GM21528 (cell line): ENCODE measurements around the gene CDK6.

ENCODE experiments used
- ATAC-seq: cut with Tn5 transposase; IDR thresholded peaks from one replicate; pipeline ENCODE4 v1.9.1; 2021; ENCODE audit warnings: mild to moderate bottlenecking, moderate library complexity; ENCODE audit not compliant: unreplicated experiment, low FRiP score

The CDK6 gene

DNA sequence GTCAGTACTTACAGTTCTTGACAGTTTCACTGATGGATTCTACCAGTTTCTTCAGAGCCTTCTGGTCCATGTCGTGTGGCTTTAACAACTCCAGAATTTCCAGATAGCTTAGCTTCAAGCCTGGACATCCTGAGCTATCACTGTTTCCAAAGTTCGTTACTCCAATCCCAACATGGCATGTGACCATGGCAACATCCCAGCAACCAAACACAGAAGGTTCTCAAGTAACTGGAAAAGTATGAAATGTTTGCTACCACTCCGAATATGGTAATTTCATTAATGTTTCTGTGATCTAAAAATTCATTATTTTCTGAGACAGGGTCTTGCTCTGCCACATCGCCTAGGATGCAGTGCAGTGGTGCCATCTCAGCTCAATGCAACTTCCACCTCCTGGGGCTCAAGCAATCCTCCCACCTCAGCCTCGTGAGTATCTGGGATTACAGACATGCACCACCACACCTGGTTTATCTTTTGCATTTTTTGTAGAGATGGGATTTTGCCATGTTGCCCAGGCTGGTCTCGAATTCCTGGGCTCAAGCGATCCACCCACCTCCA lies 278.5 kb downstream of the CDK6 start:
- no peak for ATAC-seq

DNA sequence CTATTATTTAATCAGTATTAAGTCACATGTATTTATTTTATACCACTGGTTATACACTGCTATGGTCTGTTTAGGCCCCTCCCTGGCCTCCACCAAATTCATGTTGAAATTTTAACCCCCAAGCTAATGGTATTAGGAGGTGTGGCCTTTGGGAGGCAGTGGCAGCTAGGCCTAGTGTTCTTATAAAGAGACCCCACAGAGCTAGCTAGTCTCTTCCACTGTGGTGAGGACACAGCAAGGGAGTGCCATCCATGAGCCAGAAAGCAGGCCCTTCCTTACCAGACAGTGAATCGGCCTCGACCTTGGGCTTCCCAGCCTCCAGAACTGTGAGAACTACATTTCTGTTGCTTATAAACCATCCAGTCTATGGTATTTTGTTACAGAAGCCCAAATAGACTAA lies 279.1 kb downstream of the CDK6 start:
- no peak for ATAC-seq
